DMS53 treated with DMSO at 0.1 percent for 48 hours (cell line): ENCODE measurements around the gene SEC14L1.

Experiments used
- DNase-seq: peaks from one replicate; lab custom pipeline; 2025; ENCODE audit not compliant: unreplicated experiment; lab: John Stamatoyannopoulos, UW

SEC14L1 gene

GRCh38 chr17:77188084-77189066 lies 47.6 kb downstream of the SEC14L1 start:
- no peak for DNase-seq

- no peak for DNase-seq
These were observed 48.4 kb downstream of the SEC14L1 start for GRCh38 chr17:77189148-77189547.

- DNase-seq: no peak
These were observed 49.8 kb downstream of the SEC14L1 start for GRCh38 chr17:77190576-77190975.

- no peak for DNase-seq
These were observed 50.5 kb downstream of the SEC14L1 start for GRCh38 chr17:77191244-77191643.

- DNase-seq: no peak
These were observed 52.9 kb downstream of the SEC14L1 start for GRCh38 chr17:77193653-77194052.

GRCh38 chr17:77194179-77194578 lies 53.4 kb downstream of the SEC14L1 start:
- no peak for DNase-seq

GRCh38 chr17:77196251-77196650 lies 55.5 kb downstream of the SEC14L1 start:
- DNase-seq: no peak

GRCh38 chr17:77197115-77197514 lies 56.3 kb downstream of the SEC14L1 start:
- DNase-seq: no peak

- no peak for DNase-seq
These were observed 59.9 kb downstream of the SEC14L1 start for GRCh38 chr17:77200711-77201110.

GRCh38 chr17:77203436-77203835 lies 62.7 kb downstream of the SEC14L1 start:
- DNase-seq: no peak

- DNase-seq: no peak
These were observed 63.1 kb downstream of the SEC14L1 start for GRCh38 chr17:77203846-77204245.

GRCh38 chr17:77204536-77204935 lies 63.8 kb downstream of the SEC14L1 start:
- DNase-seq: no peak

- no peak for DNase-seq
These were observed 64.8 kb downstream of the SEC14L1 start for GRCh38 chr17:77205396-77206125.

GRCh38 chr17:77206158-77206956 lies 65.6 kb downstream of the SEC14L1 start:
- DNase-seq: no peak

GRCh38 chr17:77207689-77208216 lies 67.0 kb downstream of the SEC14L1 start:
- no peak for DNase-seq

- DNase-seq: peak; percentile 24
These were observed 67.5 kb downstream of the SEC14L1 start for GRCh38 chr17:77208217-77208808.

GRCh38 chr17:77208856-77209255 lies 68.1 kb downstream of the SEC14L1 start:
- no peak for DNase-seq

- peak; percentile 6 for DNase-seq
These were observed 68.6 kb downstream of the SEC14L1 start for GRCh38 chr17:77209330-77209748.

GRCh38 chr17:77210331-77210730 lies 69.6 kb downstream of the SEC14L1 start:
- no peak for DNase-seq

GRCh38 chr17:77210946-77211541 lies 70.3 kb downstream of the SEC14L1 start:
- no peak for DNase-seq
